GM23248 (cell line): Measurements from ENCODE around the gene NLRP9. TPM values are rescaled to one million over a fixed set of nuclear protein-coding genes. Genes with fewer than 3 reads are reported as not detected.

Experiments
- DNase-seq: peaks from one replicate; pipeline ENCODE4 v3.0.0-alpha.2; 2015
- H2AFZ ChIP-seq: fragments of 200-600 bp; sonication (generic); 2 replicates; pipeline ENCODE4 v1.6.1; 2016; ENCODE audit warnings: antibody characterized with exemption
- H3F3A ChIP-seq: fragments of 200-600 bp; sonication (generic); 2 replicates; pipeline ENCODE4 v1.6.1; 2016; ENCODE audit warnings: mild to moderate bottlenecking, antibody characterized with exemption, mixed run types; ENCODE audit not compliant: insufficient read depth
- H3K27ac ChIP-seq: fragments of 200-600 bp; sonication (generic); 2 replicates; pipeline ENCODE4 v1.5.1; 2016; ENCODE audit warnings: mild to moderate bottlenecking
- H3K27me3 ChIP-seq: fragments of 200-600 bp; sonication (generic); replicated peaks from 2 replicates; pipeline ENCODE4 v1.6.1; 2016; ENCODE audit warnings: mild to moderate bottlenecking; ENCODE audit not compliant: insufficient read depth
- H3K36me3 ChIP-seq: fragments of 200-600 bp; sonication (generic); 2 replicates; pipeline ENCODE4 v1.6.1; 2016; ENCODE audit warnings: low read depth, mild to moderate bottlenecking
- H3K4me1 ChIP-seq: fragments of 200-600 bp; sonication (generic); 2 replicates; pipeline ENCODE4 v1.6.1; 2016; ENCODE audit warnings: mild to moderate bottlenecking; ENCODE audit not compliant: insufficient read depth
- H3K4me2 ChIP-seq: fragments of 200-600 bp; sonication (generic); one replicate; pipeline ENCODE4 v1.6.1; 2016; ENCODE audit warnings: mild to moderate bottlenecking; ENCODE audit not compliant: unreplicated experiment
- H3K4me3 ChIP-seq: fragments of 200-600 bp; sonication (generic); 2 replicates; pipeline ENCODE4 v1.5.1; 2016; ENCODE audit warnings: mild to moderate bottlenecking
- H3K79me2 ChIP-seq: fragments of 200-600 bp; sonication (generic); 2 replicates; pipeline ENCODE4 v1.6.1; 2016; ENCODE audit warnings: mild to moderate bottlenecking; ENCODE audit not compliant: insufficient read depth
- H3K9ac ChIP-seq: fragments of 200-600 bp; sonication (generic); 2 replicates; pipeline ENCODE4 v1.6.1; 2016; ENCODE audit warnings: mild to moderate bottlenecking
- H3K9me2 ChIP-seq: fragments of 200-600 bp; sonication (generic); 2 replicates; pipeline ENCODE4 v1.6.1; 2016; ENCODE audit warnings: mixed run types, mild to moderate bottlenecking, moderate library complexity; ENCODE audit not compliant: insufficient read depth
- H3K9me3 ChIP-seq: fragments of 200-600 bp; sonication (generic); one replicate; pipeline ENCODE4 v1.6.1; 2017; ENCODE audit warnings: low read depth
- H4K20me1 ChIP-seq: fragments of 200-600 bp; sonication (generic); 2 replicates; pipeline ENCODE4 v1.6.0; 2016; ENCODE audit not compliant: insufficient read depth
- EZH2 ChIP-seq: fragments of 200-600 bp; sonication (generic); IDR thresholded peaks from 2 replicates; pipeline ENCODE4 v1.6.1; 2018; ENCODE audit warnings: antibody characterized with exemption, mild to moderate bottlenecking; ENCODE audit not compliant: insufficient read depth, poor library complexity, severe bottlenecking
- EZH2phosphoT487 ChIP-seq: fragments of 200-600 bp; sonication (generic); IDR thresholded peaks from 2 replicates; pipeline ENCODE4 v1.6.1; 2018; ENCODE audit warnings: antibody characterized with exemption, moderate library complexity, mild to moderate bottlenecking, low read depth; ENCODE audit not compliant: insufficient read depth
- WGBS, 2 experiments: methylation state at CpG; one replicate each; pipeline ENCODE4 v1.1.6; 2015 to 2017; ENCODE audit warnings: low lambda C conversion rate in 2 of 2, low coverage in 1 of 2; ENCODE audit errors: missing lambda C conversion rate in 2 of 2; 5-methylcytosine and 5-hydroxymethylcytosine counted together
- in situ Hi-C: fragments of 300-500 bp; cut with MboI; formaldehyde crosslinking; loops from 2 replicates; pipeline ENCODE4 v1.15.0; 2020
- polyA plus RNA-seq: library from polyadenylated mRNA; unstranded; fragments of >200 nt; fragmentation: Nextera tagmentation; extraction: Ambion mirVana; gene quantifications from 2 replicates; pipeline ENCODE4 v1.2.1, GENCODE V29; 2016
- total RNA-seq: library from RNA; depleted of rRNA; stranded (reverse); fragments of >200 nt; shearing (Covaris generic); gene quantifications from 2 replicates; pipeline ENCODE4 v1.2.3, GENCODE V29; 2014

Gene NLRP9
- total and polyA plus RNA-seq, 2 experiments from 2014 or later, result not detected

- no peak for TF ChIP-seq EZH2
- no peak for TF ChIP-seq EZH2phosphoT487
- H3K36me3 ChIP-seq, result no peaks in the 10 kb centered on the region
These were observed 21.0 kb downstream of the NLRP9 start for GRCh38 chr19:55717251-55717650.

DNA sequence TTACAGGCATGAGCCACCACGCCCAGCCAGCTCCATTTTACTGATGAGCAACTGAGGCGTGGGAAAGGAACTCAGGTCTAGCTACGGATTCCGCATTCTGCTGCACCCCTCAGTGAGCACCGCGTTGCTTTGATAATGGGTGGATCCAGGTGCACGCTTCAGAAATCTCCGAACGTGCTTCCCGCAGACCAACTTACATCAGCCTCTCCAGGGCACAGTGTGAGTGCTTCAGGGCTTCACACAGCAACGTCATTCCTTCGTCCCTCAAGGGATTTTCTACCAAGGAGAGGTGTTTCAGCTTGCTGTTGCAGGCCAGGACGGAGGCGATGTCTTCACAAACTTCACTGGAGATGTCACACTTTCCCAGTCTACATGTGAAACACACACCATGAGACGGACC lies 21.7 kb downstream of the NLRP9 start:
- H2AFZ ChIP-seq, result no peak overlapping the region

More at GRCh38 chr19:55717251-55717650, 21.0 kb downstream of the NLRP9 start:
- H3K79me2 ChIP-seq, result no peaks in the 10 kb centered on the region
- no peak overlapping the region for H3K4me3 ChIP-seq
- H3K27ac ChIP-seq, result no peak overlapping the region
- WGBS, 2 experiments, result 47 to 49% methylated on average over 11 of the region's 11 CpGs
- no peaks in the 10 kb centered on the region for H3K27me3 ChIP-seq
- H3K9ac ChIP-seq, result no peak overlapping the region
- no peaks in the 10 kb centered on the region for H3K4me1 ChIP-seq
- in situ Hi-C loops, result no loop called here
- no peak overlapping the region for H2AFZ ChIP-seq
- no peaks in the 10 kb centered on the region for H3F3A ChIP-seq
- no peaks in the 10 kb centered on the region for H3K9me2 ChIP-seq
- peaks cover 4% of the 10 kb centered on the region for H3K9me3 ChIP-seq
- H4K20me1 ChIP-seq, result no peaks in the 10 kb centered on the region
- H3K4me2 ChIP-seq, result no peak overlapping the region
- no peak for DNase-seq

DNA sequence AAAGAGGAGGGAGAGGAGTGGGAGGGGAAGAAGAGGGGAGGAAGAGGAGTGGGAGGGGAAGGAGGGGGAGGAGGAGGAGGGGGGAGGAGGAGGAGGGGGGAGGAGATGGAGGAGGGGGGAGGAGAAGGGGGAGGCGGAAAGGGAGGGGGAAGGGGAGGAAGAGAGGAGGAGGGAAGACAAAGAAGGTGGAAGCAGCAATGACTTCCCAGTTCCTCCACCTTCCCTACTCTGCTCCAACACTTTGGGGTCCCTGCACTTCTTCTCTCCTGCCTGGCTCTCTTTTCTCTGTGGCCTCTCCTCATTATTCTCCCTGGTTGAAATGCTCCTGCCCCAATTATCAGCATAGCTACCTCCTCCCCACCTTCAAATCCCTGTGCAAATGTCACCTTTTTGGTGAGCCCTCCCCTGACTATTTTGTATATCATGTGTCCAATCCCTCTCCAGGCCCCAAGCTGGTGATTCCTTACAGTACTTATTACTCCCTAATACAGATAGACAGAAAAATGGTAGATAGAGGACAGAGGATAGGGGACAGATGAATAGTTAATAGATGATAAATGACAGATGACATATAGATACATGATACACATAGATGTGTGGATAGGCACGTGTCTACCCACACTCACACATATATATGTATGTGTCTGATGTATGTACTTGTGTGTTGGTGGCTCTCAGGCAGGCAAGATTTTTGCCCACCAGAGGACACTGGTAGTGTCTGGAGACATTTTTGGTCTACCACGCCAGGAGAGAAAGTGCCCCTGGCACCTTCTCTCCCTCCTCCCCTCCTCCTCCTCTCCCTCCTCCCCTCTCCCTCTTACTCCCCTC lies 25.2 kb downstream of the NLRP9 start:
- TF ChIP-seq EZH2 (no peak), EZH2phosphoT487 (no peak)
- Histone ChIP-seq H3K4me2 (no peak overlapping the region), H3K9me2 (no peaks in the 10 kb centered on the region), H3K9me3 (no peaks in the 10 kb centered on the region), H2AFZ (no peak overlapping the region), H3K79me2 (no peaks in the 10 kb centered on the region), H3K4me1 (no peaks in the 10 kb centered on the region), H3K4me3 (no peak overlapping the region), H3K27me3 (no peaks in the 10 kb centered on the region), H4K20me1 (no peaks in the 10 kb centered on the region), H3F3A (peaks cover 16% of the 10 kb centered on the region; the same call in 1 of the 2 replicates), H3K27ac (no peak overlapping the region), H3K36me3 (no peaks in the 10 kb centered on the region), H3K9ac (no peak overlapping the region)
- 15 to 45% methylated on average over 1 to 3 of the region's 3 CpGs for WGBS, 2 experiments
- no peak for DNase-seq
- in situ Hi-C loops, result no loop called here

More for the DNA sequence above, 21.7 kb downstream of the NLRP9 start:
- no peak overlapping the region for H3K4me3 ChIP-seq
- WGBS, 2 experiments, result 54 to 55% methylated on average over 15 of the region's 15 CpGs
- H3F3A ChIP-seq, result no peaks in the 10 kb centered on the region
- H3K9me2 ChIP-seq, result no peaks in the 10 kb centered on the region
- H3K9me3 ChIP-seq, result peaks cover 4% of the 10 kb centered on the region
- in situ Hi-C loops, result no loop called here
- H3K36me3 ChIP-seq, result no peaks in the 10 kb centered on the region
- no peaks in the 10 kb centered on the region for H3K4me1 ChIP-seq
- H3K27me3 ChIP-seq, result no peaks in the 10 kb centered on the region
- TF ChIP-seq EZH2, result no peak
- TF ChIP-seq EZH2phosphoT487, result no peak
- no peak overlapping the region for H3K4me2 ChIP-seq
- no peak for DNase-seq
- H3K9ac ChIP-seq, result no peak overlapping the region
- no peak overlapping the region for H3K27ac ChIP-seq
- H4K20me1 ChIP-seq, result no peaks in the 10 kb centered on the region
- no peaks in the 10 kb centered on the region for H3K79me2 ChIP-seq

- Histone ChIP-seq H3K4me3 (no peak overlapping the region), H3K27ac (no peak overlapping the region), H2AFZ (no peak overlapping the region), H4K20me1 (no peaks in the 10 kb centered on the region), H3K79me2 (no peaks in the 10 kb centered on the region), H3K36me3 (no peaks in the 10 kb centered on the region), H3K9me3 (no peaks in the 10 kb centered on the region), H3K27me3 (no peaks in the 10 kb centered on the region), H3K9me2 (no peaks in the 10 kb centered on the region), H3K4me2 (no peak overlapping the region), H3K9ac (no peak overlapping the region), H3K4me1 (no peaks in the 10 kb centered on the region), H3F3A (peaks cover 19% of the 10 kb centered on the region; the same call in 1 of the 2 replicates)
- no peak for DNase-seq
- in situ Hi-C loops, result no loop called here
- 68 to 71% methylated on average over 15 to 18 of the region's 18 CpGs for WGBS, 2 experiments
- TF ChIP-seq EZH2phosphoT487, result no peak
- TF ChIP-seq EZH2, result no peak
These were observed 26.5 kb downstream of the NLRP9 start for GRCh38 chr19:55711719-55712118.
